ENCODE results near the gene TMEM126B. TPM values are rescaled to one million over a fixed set of nuclear protein-coding genes. Genes with fewer than 3 reads are reported as not detected.

TMEM126B gene
- total RNA-seq: 10 to 100 TPM; 52.9 TPM
- polyA plus RNA-seq: 100 to 1,000 TPM in 1 of 2 donors, 10 to 100 TPM in 1; 77.3 to 129 TPM
- long read RNA-seq, donor 1, transcript TMEM126B-201 (5 exons, 989 nt): major isoform, 17 of 35 reads
- long read RNA-seq, donor 1, transcript TMEM126B-202 (6 exons, 1,210 nt): minor isoform, 10 of 35 reads
- long read RNA-seq, donor 1, partial matches to known transcripts: 0 of 35 reads
- long read RNA-seq, donor 1, other reads (novel, unspliced or antisense): 0 of 35 reads
- long read RNA-seq, donor 2, transcript TMEM126B-202 (6 exons, 1,210 nt): minor isoform, 6 of 16 reads
- long read RNA-seq, donor 2, transcript TMEM126B-201 (5 exons, 989 nt): major isoform, 7 of 16 reads
- long read RNA-seq, donor 2, partial matches to known transcripts: 0 of 16 reads
- long read RNA-seq, donor 2, other reads (novel, unspliced or antisense): 0 of 16 reads
- long read RNA-seq, donor 3, transcript TMEM126B-201 (5 exons, 989 nt): major isoform, 10 of 21 reads
- long read RNA-seq, donor 3, transcript TMEM126B-202 (6 exons, 1,210 nt): minor isoform, 6 of 21 reads
- long read RNA-seq, donor 3, partial matches to known transcripts: 0 of 21 reads
- long read RNA-seq, donor 3, other reads (novel, unspliced or antisense): 0 of 21 reads
- long read RNA-seq, donor 4, transcript TMEM126B-202 (6 exons, 1,210 nt): major isoform, 6 of 10 reads
- long read RNA-seq, donor 4, partial matches to known transcripts: 0 of 10 reads
- long read RNA-seq, donor 4, other reads (novel, unspliced or antisense): 0 of 10 reads
- long read RNA-seq, donor 5, transcript TMEM126B-202 (6 exons, 1,210 nt): minor isoform, 8 of 37 reads
- long read RNA-seq, donor 5, transcript TMEM126B-211 (4 exons, 1,273 nt): minor isoform, 9 of 37 reads
- long read RNA-seq, donor 5, transcript TMEM126B-201 (5 exons, 989 nt): major isoform, 20 of 37 reads
- long read RNA-seq, donor 5, partial matches to known transcripts: 0 of 37 reads
- long read RNA-seq, donor 5, other reads (novel, unspliced or antisense): 0 of 37 reads

DNA sequence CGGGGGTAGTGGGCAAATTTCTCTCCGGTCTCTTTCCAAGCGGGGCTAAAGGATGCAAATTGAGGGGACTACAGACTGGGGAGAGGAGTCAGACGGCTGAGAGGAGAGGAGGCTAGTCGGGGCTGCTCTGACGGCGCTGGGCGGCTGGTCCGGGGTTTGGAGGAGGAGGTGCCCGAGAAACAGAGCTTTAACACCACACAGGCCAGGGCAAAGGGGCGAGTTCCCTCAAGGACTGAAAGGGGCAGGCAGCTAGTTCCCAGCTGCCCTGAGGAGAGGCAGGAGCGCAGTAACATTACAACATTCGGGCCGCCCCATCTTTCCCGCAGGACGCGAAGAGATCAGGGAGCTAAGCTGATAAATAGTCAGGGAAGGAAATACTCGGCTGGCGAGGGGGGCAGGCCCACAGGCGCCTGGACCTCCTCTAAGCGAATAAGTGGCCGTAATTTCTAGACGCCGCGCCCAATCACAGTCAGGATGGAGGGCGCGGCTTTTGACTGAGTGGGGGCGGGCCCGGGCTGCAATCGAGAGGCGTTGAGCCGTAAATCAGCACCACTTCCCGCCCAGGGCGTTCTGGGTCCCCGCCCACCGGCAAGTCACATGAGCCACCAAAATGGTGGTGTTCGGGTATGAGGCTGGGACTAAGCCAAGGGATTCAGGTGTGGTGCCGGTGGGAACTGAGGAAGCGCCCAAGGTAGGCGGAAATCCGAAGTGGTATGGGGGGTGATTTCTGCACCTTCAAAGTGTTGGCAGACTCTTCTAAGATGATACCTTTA lies at the start of gene TMEM126B:
Gene TMEM126B, plus strand, starts transcription at position 596 of the 773 bp plus-strand sequence. Its CDS starts 15 bp downstream, at position 611.
- WGBS, 2 donors: 0% methylated on average over 41 of the region's 41 CpGs
- peak within 1 kb of the TSS; percentile 71 to 94 for H3K9ac ChIP-seq (ENCODE audit: insufficient read depth in 1 of 2, low read length in 2 of 2)
- TF ChIP-seq, protein P1, sequence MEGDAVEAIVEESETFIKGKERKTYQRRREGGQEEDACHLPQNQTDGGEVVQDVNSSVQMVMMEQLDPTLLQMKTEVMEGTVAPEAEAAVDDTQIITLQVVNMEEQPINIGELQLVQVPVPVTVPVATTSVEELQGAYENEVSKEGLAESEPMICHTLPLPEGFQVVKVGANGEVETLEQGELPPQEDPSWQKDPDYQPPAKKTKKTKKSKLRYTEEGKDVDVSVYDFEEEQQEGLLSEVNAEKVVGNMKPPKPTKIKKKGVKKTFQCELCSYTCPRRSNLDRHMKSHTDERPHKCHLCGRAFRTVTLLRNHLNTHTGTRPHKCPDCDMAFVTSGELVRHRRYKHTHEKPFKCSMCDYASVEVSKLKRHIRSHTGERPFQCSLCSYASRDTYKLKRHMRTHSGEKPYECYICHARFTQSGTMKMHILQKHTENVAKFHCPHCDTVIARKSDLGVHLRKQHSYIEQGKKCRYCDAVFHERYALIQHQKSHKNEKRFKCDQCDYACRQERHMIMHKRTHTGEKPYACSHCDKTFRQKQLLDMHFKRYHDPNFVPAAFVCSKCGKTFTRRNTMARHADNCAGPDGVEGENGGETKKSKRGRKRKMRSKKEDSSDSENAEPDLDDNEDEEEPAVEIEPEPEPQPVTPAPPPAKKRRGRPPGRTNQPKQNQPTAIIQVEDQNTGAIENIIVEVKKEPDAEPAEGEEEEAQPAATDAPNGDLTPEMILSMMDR (IDR thresholded peaks at IDR 0.05; ENCODE audit: control extremely low read depth, extremely low read depth): no peak

DNA sequence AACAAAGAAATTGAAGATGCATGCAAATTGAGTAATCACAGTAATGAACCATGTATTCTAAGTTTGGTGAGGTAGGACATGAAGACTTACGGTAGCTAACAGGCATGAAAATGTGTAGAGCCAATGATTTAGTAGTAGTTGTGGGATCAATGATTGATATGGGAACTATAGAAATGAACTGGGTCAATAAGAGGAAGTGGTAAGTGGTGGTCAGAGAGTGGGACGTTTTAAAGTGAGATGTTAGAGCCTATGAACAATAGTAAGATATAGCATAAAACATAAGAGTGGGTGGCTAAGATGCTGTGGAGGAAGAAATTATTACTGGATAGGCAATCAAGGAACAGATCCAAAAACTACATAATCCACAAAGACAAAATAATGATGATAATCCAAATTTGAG lies 46.3 kb upstream of the TMEM126B start:
- TF ChIP-seq, protein P1 (IDR thresholded peaks at IDR 0.05; ENCODE audit: control extremely low read depth, extremely low read depth): no peak
- 77 to 85% methylated on average over 2 of the region's 2 CpGs for WGBS, 2 donors
- no peaks in the 10 kb centered on the region for H3K27me3 ChIP-seq (ENCODE audit: control insufficient read depth in 3 of 3, insufficient read depth in 3 of 3, low read length in 2 of 3)
- peaks cover 0 to 2% (median 0%) of the 10 kb centered on the region in 4 donors for H3K9me3 ChIP-seq (ENCODE audit: control insufficient read depth in 4 of 4, insufficient read depth in 3 of 4, low read length in 3 of 4)
- no peaks in the 10 kb centered on the region for H3K4me1 ChIP-seq (ENCODE audit: control insufficient read depth in 5 of 5, insufficient read depth in 5 of 5, low read length in 5 of 5)
- no peak overlapping the region for H3K4me3 ChIP-seq
- no peak overlapping the region for H3K9ac ChIP-seq (ENCODE audit: insufficient read depth in 1 of 2, low read length in 2 of 2)
- no peak for DNase-seq
- H3K27ac ChIP-seq (ENCODE audit: low read depth in 1 of 2, low read length in 1 of 2): no peak overlapping the region
- no peaks in the 10 kb centered on the region for H3K36me3 ChIP-seq (ENCODE audit: control insufficient read depth in 4 of 4, insufficient read depth in 4 of 4, low read length in 4 of 4)
- no peak for ATAC-seq (ENCODE audit: insufficient read depth, low FRiP score)

More for the DNA sequence above, at the start of gene TMEM126B:
- Histone ChIP-seq H3K36me3 (ENCODE audit: control insufficient read depth in 4 of 4, insufficient read depth in 4 of 4, low read length in 4 of 4) (peaks cover 0 to 3% (median 0%) of the 10 kb centered on the region in 4 donors), H3K4me3 (peak within 1 kb of the TSS; percentile 68), H3K4me1 (ENCODE audit: control insufficient read depth in 5 of 5, insufficient read depth in 5 of 5, low read length in 5 of 5) (peaks cover 0 to 37% (median 10%) of the 10 kb centered on the region in 5 donors), H3K27ac (ENCODE audit: low read depth in 1 of 2, low read length in 1 of 2) (peak within 1 kb of the TSS; percentile 88 to 96), H3K9me3 (ENCODE audit: control insufficient read depth in 4 of 4, insufficient read depth in 3 of 4, low read length in 3 of 4) (no peaks in the 10 kb centered on the region), H3K27me3 (ENCODE audit: control insufficient read depth in 3 of 3, insufficient read depth in 3 of 3, low read length in 2 of 3) (no peaks in the 10 kb centered on the region)
- DNase-seq (peak; percentile 98 to 99 (median 99)), ATAC-seq (ENCODE audit: insufficient read depth, low FRiP score) (peak; percentile 99)

DNA sequence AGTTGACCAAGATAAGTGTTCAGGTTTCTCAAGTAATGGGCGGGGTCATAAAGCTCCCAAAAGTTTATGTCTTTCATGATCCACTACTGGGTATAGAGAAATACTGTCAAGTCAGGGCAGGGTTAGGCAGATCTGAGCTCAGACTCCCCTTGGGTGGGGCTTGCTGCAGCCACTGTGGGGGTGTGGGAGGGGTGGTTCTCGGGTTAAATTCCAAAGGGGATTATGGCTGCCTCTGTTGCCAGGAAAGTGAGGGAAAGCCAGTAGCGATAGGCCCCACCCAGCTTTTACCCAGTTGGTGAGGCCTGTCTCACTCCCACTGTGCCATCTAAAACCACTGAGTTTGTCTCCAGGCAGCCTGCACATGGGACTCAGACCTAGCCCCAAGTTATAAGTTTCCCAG lies 39.0 kb upstream of the TMEM126B start:
- Histone ChIP-seq H3K27ac (ENCODE audit: low read depth in 1 of 2, low read length in 1 of 2) (no peak overlapping the region), H3K4me1 (ENCODE audit: control insufficient read depth in 5 of 5, insufficient read depth in 5 of 5, low read length in 5 of 5) (no peaks in the 10 kb centered on the region), H3K36me3 (ENCODE audit: control insufficient read depth in 4 of 4, insufficient read depth in 4 of 4, low read length in 4 of 4) (no peaks in the 10 kb centered on the region), H3K4me3 (no peak overlapping the region), H3K9me3 (ENCODE audit: control insufficient read depth in 4 of 4, insufficient read depth in 3 of 4, low read length in 3 of 4) (no peaks in the 10 kb centered on the region), H3K27me3 (ENCODE audit: control insufficient read depth in 3 of 3, insufficient read depth in 3 of 3, low read length in 2 of 3) (no peaks in the 10 kb centered on the region), H3K9ac (ENCODE audit: insufficient read depth in 1 of 2, low read length in 2 of 2) (no peak overlapping the region)
- TF ChIP-seq, protein P1 (IDR thresholded peaks at IDR 0.05; ENCODE audit: control extremely low read depth, extremely low read depth): no peak
- no peak for DNase-seq
- WGBS, 2 donors: 91 to 93% methylated on average over 3 of the region's 3 CpGs
- ATAC-seq (ENCODE audit: insufficient read depth, low FRiP score): no peak
